ENCODE measurements around the gene DCDC2.
"Not testable (repeated sequence)": the region's sequence is repeated elsewhere in the genome, so short reads cannot be mapped to it uniquely, and the experiment has no call there.

DCDC2 gene

GRCh38 chr6:24207413-24207812 is 150.4 kb downstream of the DCDC2 start:
- DNase-seq: no peak

GRCh38 chr6:24205020-24205492 is 152.8 kb downstream of the DCDC2 start:
- DNase-seq: no peak

GRCh38 chr6:24204113-24204512 is 153.7 kb downstream of the DCDC2 start:
- DNase-seq: not testable (repeated sequence)

GRCh38 chr6:24197892-24198291 is 160.0 kb downstream of the DCDC2 start:
- DNase-seq: no peak

- no peak for DNase-seq
Observed at GRCh38 chr6:24195836-24196597, 161.8 kb downstream of the DCDC2 start.

- DNase-seq: no peak
Observed at GRCh38 chr6:24194978-24195700, 162.7 kb downstream of the DCDC2 start.

- no peak for DNase-seq
Observed at GRCh38 chr6:24193364-24193763, 164.5 kb downstream of the DCDC2 start.

GRCh38 chr6:24191346-24191745 is 166.5 kb downstream of the DCDC2 start:
- no peak for DNase-seq

- no peak for DNase-seq
Observed at GRCh38 chr6:24188578-24189080, 169.2 kb downstream of the DCDC2 start.

GRCh38 chr6:24187965-24188577 is 169.8 kb downstream of the DCDC2 start:
- DNase-seq: no peak

- DNase-seq: no peak
Observed at GRCh38 chr6:24186349-24186748, 171.5 kb downstream of the DCDC2 start.

GRCh38 chr6:24183584-24183983 is 174.3 kb downstream of the DCDC2 start:
- no peak for DNase-seq

- no peak for DNase-seq
Observed at GRCh38 chr6:24157886-24158285, 200.0 kb downstream of the DCDC2 start.

GRCh38 chr6:24154121-24154520 is 203.7 kb downstream of the DCDC2 start:
- DNase-seq: no peak

- no peak for DNase-seq
Observed at GRCh38 chr6:24152014-24152413, 205.8 kb downstream of the DCDC2 start.

GRCh38 chr6:24149836-24150235 is 208.0 kb downstream of the DCDC2 start:
- DNase-seq: no peak

GRCh38 chr6:24149296-24149695 is 208.6 kb downstream of the DCDC2 start:
- no peak for DNase-seq

- DNase-seq: no peak
Observed at GRCh38 chr6:24148684-24149083, 209.2 kb downstream of the DCDC2 start.

GRCh38 chr6:24148154-24148570 is 209.7 kb downstream of the DCDC2 start:
- DNase-seq: no peak

GRCh38 chr6:24147511-24148153 is 210.2 kb downstream of the DCDC2 start:
- DNase-seq: no peak

GRCh38 chr6:24146871-24147270 is 211.0 kb downstream of the DCDC2 start:
- DNase-seq: no peak

- DNase-seq: peak; percentile 56
Observed at GRCh38 chr6:24145690-24146131, 212.1 kb downstream of the DCDC2 start.

- DNase-seq: not testable (repeated sequence)
Observed at GRCh38 chr6:24142733-24143132, 215.1 kb downstream of the DCDC2 start.

Data from islet precursor cell (in vitro differentiated cells).